ENCODE data around the gene ALG1. TPM values are rescaled to one million over a fixed set of nuclear protein-coding genes. Genes with fewer than 3 reads are reported as not detected.

The ALG1 gene, protein sequence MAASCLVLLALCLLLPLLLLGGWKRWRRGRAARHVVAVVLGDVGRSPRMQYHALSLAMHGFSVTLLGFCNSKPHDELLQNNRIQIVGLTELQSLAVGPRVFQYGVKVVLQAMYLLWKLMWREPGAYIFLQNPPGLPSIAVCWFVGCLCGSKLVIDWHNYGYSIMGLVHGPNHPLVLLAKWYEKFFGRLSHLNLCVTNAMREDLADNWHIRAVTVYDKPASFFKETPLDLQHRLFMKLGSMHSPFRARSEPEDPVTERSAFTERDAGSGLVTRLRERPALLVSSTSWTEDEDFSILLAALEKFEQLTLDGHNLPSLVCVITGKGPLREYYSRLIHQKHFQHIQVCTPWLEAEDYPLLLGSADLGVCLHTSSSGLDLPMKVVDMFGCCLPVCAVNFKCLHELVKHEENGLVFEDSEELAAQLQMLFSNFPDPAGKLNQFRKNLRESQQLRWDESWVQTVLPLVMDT
- 10 to 100 TPM; 27.7 to 51.3 TPM for total RNA-seq

DNA sequence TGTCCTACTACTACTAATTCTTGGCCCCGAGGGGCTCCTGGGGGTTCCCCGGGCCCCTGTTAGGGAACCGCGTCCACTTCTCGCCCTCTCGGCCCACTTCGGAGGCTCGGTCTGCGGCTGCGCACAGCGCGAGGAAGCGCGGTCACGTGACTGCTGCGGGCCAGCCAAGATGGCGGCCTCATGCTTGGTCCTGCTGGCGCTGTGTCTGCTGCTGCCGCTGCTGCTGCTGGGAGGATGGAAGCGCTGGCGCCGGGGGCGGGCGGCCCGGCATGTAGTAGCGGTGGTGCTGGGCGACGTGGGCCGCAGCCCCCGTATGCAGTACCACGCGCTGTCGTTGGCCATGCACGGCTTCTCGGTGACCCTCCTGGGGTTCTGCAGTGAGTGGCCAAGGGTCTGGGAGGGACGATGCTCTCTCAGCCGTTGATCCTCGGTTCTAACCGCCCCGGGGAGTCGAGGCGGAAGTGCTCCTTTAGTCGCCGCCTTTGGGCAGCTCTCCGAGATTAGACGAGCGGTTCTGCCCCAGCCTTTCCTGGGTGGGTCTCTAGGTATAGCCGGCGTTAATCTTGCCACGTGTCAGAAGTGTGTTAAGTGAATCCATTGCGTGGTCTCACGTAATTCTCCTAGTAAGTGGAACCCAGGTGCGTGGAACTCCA lies at the start of gene ALG1:
TSS of gene ALG1 (plus strand) at position 163 of the 653 bp plus-strand sequence. CDS start at position 170, 7 bp downstream.
- Histone ChIP-seq H3K4me1 (peaks cover 5% of the 10 kb centered on the region), H3K9me3 (no peaks in the 10 kb centered on the region)

GRCh38 chr16:5022521-5022920 lies 49.1 kb upstream of the ALG1 start:
- H3K4me1 ChIP-seq: no peaks in the 10 kb centered on the region
- H3K4me3 ChIP-seq: no peak overlapping the region
- TF ChIP-seq CTCF (IDR thresholded peaks at IDR 0.05): no peak
- no peak overlapping the region for H3K9ac ChIP-seq (ENCODE audit: low read depth in 2 of 2, low read length in 2 of 2)
- H3K9me3 ChIP-seq: no peaks in the 10 kb centered on the region
- intact Hi-C loops (cut with DNase I): no loop called here
- no peaks in the 10 kb centered on the region for H3K27me3 ChIP-seq
- no peak overlapping the region for H3K27ac ChIP-seq
- H3K36me3 ChIP-seq: no peaks in the 10 kb centered on the region
- no peak for DNase-seq

More for the DNA sequence above, at the start of gene ALG1:
- Histone ChIP-seq H3K4me3 (peak within 1 kb of the TSS; percentile 71), H3K9ac (ENCODE audit: low read depth in 2 of 2, low read length in 2 of 2) (peak within 1 kb of the TSS; percentile 90 to 92), H3K36me3 (no peaks in the 10 kb centered on the region), H3K27me3 (no peaks in the 10 kb centered on the region), H3K27ac (peak within 1 kb of the TSS; percentile 73)
- TF ChIP-seq CTCF (IDR thresholded peaks at IDR 0.05): no peak
- DNase-seq: peak; percentile 90
- intact Hi-C loops (cut with DNase I): loop anchor here (10.0 kb wide), 1 partner anchor 107 kb away; no protein-coding TSS in a partner anchor

- no peak overlapping the region for H3K4me3 ChIP-seq
- H3K9me3 ChIP-seq: no peaks in the 10 kb centered on the region
- intact Hi-C loops (cut with DNase I): no loop called here
- TF ChIP-seq CTCF (IDR thresholded peaks at IDR 0.05): peak; percentile 17
- H3K36me3 ChIP-seq: no peaks in the 10 kb centered on the region
- no peaks in the 10 kb centered on the region for H3K27me3 ChIP-seq
- no peak overlapping the region for H3K27ac ChIP-seq
- H3K4me1 ChIP-seq: no peaks in the 10 kb centered on the region
- no peak overlapping the region for H3K9ac ChIP-seq (ENCODE audit: low read depth in 2 of 2, low read length in 2 of 2)
- DNase-seq: peak; percentile 57
Observed at GRCh38 chr16:5024632-5025031, 47.0 kb upstream of the ALG1 start.

DNA sequence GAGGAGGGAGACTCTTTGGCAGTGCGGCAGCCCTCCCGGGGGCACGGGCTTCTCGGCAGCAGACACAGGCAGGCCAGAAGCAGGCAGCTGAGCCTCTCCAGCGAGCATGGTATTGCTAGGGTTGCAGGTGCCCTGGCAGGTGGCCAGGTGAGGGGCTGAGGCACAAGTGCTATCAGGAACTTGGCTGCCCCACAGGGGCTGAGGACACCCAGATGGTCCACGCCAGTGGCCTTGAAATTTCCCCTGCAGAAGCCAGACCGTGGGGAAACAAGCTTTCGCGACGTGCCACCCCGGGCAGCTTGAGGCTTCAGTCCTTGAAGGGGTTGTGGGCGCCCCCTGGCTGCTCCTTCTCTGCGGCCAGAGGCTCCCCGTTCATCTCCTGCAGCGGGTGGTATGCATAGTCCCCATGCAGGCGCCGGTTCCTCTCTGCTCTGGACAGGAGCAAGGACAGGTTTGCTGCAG lies 46.4 kb upstream of the ALG1 start:
- DNase-seq: peak; percentile 42
- H3K27ac ChIP-seq: no peak overlapping the region

More for the DNA sequence above, 46.4 kb upstream of the ALG1 start:
- Histone ChIP-seq H3K4me3 (no peak overlapping the region), H3K4me1 (no peaks in the 10 kb centered on the region), H3K9me3 (no peaks in the 10 kb centered on the region), H3K27me3 (no peaks in the 10 kb centered on the region), H3K36me3 (no peaks in the 10 kb centered on the region), H3K9ac (ENCODE audit: low read depth in 2 of 2, low read length in 2 of 2) (no peak overlapping the region)
- intact Hi-C loops (cut with DNase I): no loop called here
- no peak for TF ChIP-seq CTCF (IDR thresholded peaks at IDR 0.05)

All from colonic mucosa (tissue), 4 donors.